Smooth muscle cell of the brain vasculature (primary cell): ENCODE measurements around the gene DNAH8.
"Not testable (repeated sequence)": the region's sequence is repeated elsewhere in the genome, so short reads cannot be mapped to it uniquely, and the experiment has no call there.

Source experiments
- DNase-seq: peaks from one replicate; pipeline ENCODE4 v3.0.0-alpha.2; 2012; ENCODE audit warnings: low read depth, low spot score

The DNAH8 gene

GRCh38 chr6:38794682-38795081 is 79.6 kb downstream of the DNAH8 start:
- DNase-seq: no peak

- no peak for DNase-seq
These were observed 80.9 kb downstream of the DNAH8 start for GRCh38 chr6:38796006-38796405.

- DNase-seq: not testable (repeated sequence)
These were observed 81.3 kb downstream of the DNAH8 start for GRCh38 chr6:38796437-38796836.

- no peak for DNase-seq
These were observed 81.7 kb downstream of the DNAH8 start for GRCh38 chr6:38796850-38797249.

- no peak for DNase-seq
These were observed 82.3 kb downstream of the DNAH8 start for GRCh38 chr6:38797391-38797790.

GRCh38 chr6:38799529-38800184 is 84.5 kb downstream of the DNAH8 start:
- no peak for DNase-seq

- no peak for DNase-seq
These were observed 86.2 kb downstream of the DNAH8 start for GRCh38 chr6:38801305-38801704.

- no peak for DNase-seq
These were observed 87.4 kb downstream of the DNAH8 start for GRCh38 chr6:38802497-38802896.

GRCh38 chr6:38803129-38803528 is 88.0 kb downstream of the DNAH8 start:
- DNase-seq: no peak

- no peak for DNase-seq
These were observed 89.2 kb downstream of the DNAH8 start for GRCh38 chr6:38804358-38804757.

- DNase-seq: no peak
These were observed 90.1 kb downstream of the DNAH8 start for GRCh38 chr6:38805127-38805655.

- no peak for DNase-seq
These were observed 90.6 kb downstream of the DNAH8 start for GRCh38 chr6:38805692-38806091.

GRCh38 chr6:38806271-38806670 is 91.2 kb downstream of the DNAH8 start:
- DNase-seq: no peak

GRCh38 chr6:38806833-38807232 is 91.7 kb downstream of the DNAH8 start:
- DNase-seq: no peak

- no peak for DNase-seq
These were observed 92.9 kb downstream of the DNAH8 start for GRCh38 chr6:38808039-38808438.

GRCh38 chr6:38813041-38813823 is 98.1 kb downstream of the DNAH8 start:
- no peak for DNase-seq

GRCh38 chr6:38814761-38815160 is 99.7 kb downstream of the DNAH8 start:
- no peak for DNase-seq

- DNase-seq: no peak
These were observed 100.1 kb downstream of the DNAH8 start for GRCh38 chr6:38815250-38815649.

- no peak for DNase-seq
These were observed 103.6 kb downstream of the DNAH8 start for GRCh38 chr6:38818691-38819090.

- no peak for DNase-seq
These were observed 107.9 kb downstream of the DNAH8 start for GRCh38 chr6:38822963-38823362.

- DNase-seq: no peak
These were observed 109.3 kb downstream of the DNAH8 start for GRCh38 chr6:38824243-38824894.

GRCh38 chr6:38827024-38827423 is 111.9 kb downstream of the DNAH8 start:
- DNase-seq: no peak
